K562 (cell line): ENCODE data around the gene SMIM10L2A. TPM values are rescaled to one million over a fixed set of nuclear protein-coding genes. Genes with fewer than 3 reads are reported as not detected.

Experiments used
- ATAC-seq: fragments of 200-7000 bp; cut with Tn5 transposase; 3 replicates; pipeline ENCODE4 v1.9.1; 2020; ENCODE audit warnings: moderate library complexity
- BruUV-seq: library from RNA; stranded (reverse); fragments of 400-500 nt; replicated peaks from 2 replicates; lab custom pipeline; 2021; lab: Mats Ljungman, UMichigan
- CTCF ChIA-PET: fragments of 300-600 bp; formaldehyde crosslinking; extraction: SDS; loops from one replicate; lab custom pipeline; 2021; ENCODE audit warnings: low intra/inter-chr PET ratio; lab: Yijun Ruan, JAX
- POLR2A ChIA-PET: fragments of 300-600, 350-650 bp; sonication (Branson Sonifier 250); formaldehyde crosslinking; extraction: SDS; loops from one replicate; lab custom pipeline; 2021; ENCODE audit warnings: antibody characterized with exemption, inconsistent platforms; lab: Yijun Ruan, JAX
- DNase-seq, 4 experiments: peaks; one replicate each; pipeline versions ENCODE4 v3.0.0 to v3.0.0-alpha.2; 2011 to 2018; ENCODE audit warnings: low spot score in 3 of 4, mixed read lengths in 3 of 4; ENCODE audit errors: extremely low read depth in 1 of 4
- FAIRE-seq: peaks from 2 replicates; lab custom pipeline; 2011; peaks lifted over from hg19 to GRCh38; lab: Jason Lieb, UNC
- H2AFZ ChIP-seq: 2 replicates; pipeline ENCODE4 v1.6.0; 2011; ENCODE audit warnings: low read depth, low read length, control low read depth, inconsistent platforms
- H3K27ac ChIP-seq: fragments of 200-600 bp; 3 replicates; pipeline ENCODE4 v1.8.0; 2011; ENCODE audit warnings: low read depth, mild to moderate bottlenecking, control low read depth, inconsistent platforms, low read length, moderate library complexity, mixed read lengths; ENCODE audit errors: extremely low read depth
- H3K27me3 ChIP-seq, 2 experiments: fragments of 300-600 bp in 1 of 2; 2 replicates in 1 of 2; 3 replicates in 1 of 2; pipeline versions ENCODE4 v1.6.0 to v1.8.0; 2011; ENCODE audit warnings: inconsistent platforms in 2 of 2, low read length in 2 of 2, mild to moderate bottlenecking in 1 of 2, mixed read lengths in 1 of 2, moderate library complexity in 1 of 2; ENCODE audit not compliant: control insufficient read depth in 2 of 2, insufficient read depth in 2 of 2
- H3K36me3 ChIP-seq: fragments of 300-600 bp; 3 replicates; pipeline ENCODE4 v1.8.0; 2011; ENCODE audit warnings: mild to moderate bottlenecking, low read length, inconsistent platforms; ENCODE audit not compliant: control insufficient read depth, insufficient read depth
- H3K4me1 ChIP-seq, 2 experiments: fragments of 200-600 bp in 1 of 2; replicated peaks in 1 of 2; 2 replicates in 1 of 2; 3 replicates in 1 of 2; pipeline versions ENCODE4 v1.5.1 to v1.8.0; 2011; ENCODE audit warnings: inconsistent platforms in 2 of 2, low read length in 2 of 2, mild to moderate bottlenecking in 1 of 2, mixed read lengths in 1 of 2, moderate library complexity in 1 of 2; ENCODE audit not compliant: control insufficient read depth in 2 of 2, insufficient read depth in 2 of 2
- H3K4me2 ChIP-seq: 2 replicates; pipeline ENCODE4 v1.6.1; 2011; ENCODE audit warnings: low read length, control low read depth, inconsistent platforms, mixed read lengths; ENCODE audit not compliant: insufficient read depth
- H3K4me3 ChIP-seq: fragments of 200-600 bp; sonication (generic), shearing (Covaris generic); 2 replicates; pipeline ENCODE4 v1.5.1; 2016; ENCODE audit warnings: control low read depth, inconsistent platforms
- H3K79me2 ChIP-seq: fragments of 200-600 bp; 3 replicates; pipeline ENCODE4 v1.8.0; 2011; ENCODE audit warnings: low read length, inconsistent platforms; ENCODE audit not compliant: control insufficient read depth, insufficient read depth
- H3K9ac ChIP-seq, 2 experiments: 2 replicates each; pipeline versions ENCODE4 v1.6.0 to v1.6.1; 2011; ENCODE audit warnings: low read depth in 2 of 2, low read length in 2 of 2, control low read depth in 1 of 2, inconsistent platforms in 1 of 2, mild to moderate bottlenecking in 1 of 2, mixed read lengths in 1 of 2; ENCODE audit not compliant: insufficient read depth in 1 of 2
- H3K9me1 ChIP-seq: one replicate; pipeline ENCODE4 v1.6.0; 2011; ENCODE audit warnings: inconsistent platforms, mild to moderate bottlenecking, low read length, moderate library complexity; ENCODE audit not compliant: control insufficient read depth, insufficient read depth
- H3K9me3 ChIP-seq: replicated peaks from 2 replicates; pipeline ENCODE4 v1.5.1; 2011; ENCODE audit warnings: low read depth, low read length, inconsistent platforms; ENCODE audit not compliant: control insufficient read depth, insufficient read depth
- H4K20me1 ChIP-seq: replicated peaks from 2 replicates; pipeline ENCODE4 v1.6.1; 2011; ENCODE audit warnings: low read length, inconsistent platforms, mixed read lengths; ENCODE audit not compliant: control insufficient read depth, insufficient read depth
- CBX8 ChIP-seq: fragments of 200-600 bp; sonication (generic); IDR thresholded peaks from 2 replicates; pipeline ENCODE4 v1.6.1; 2012; ENCODE audit warnings: borderline replicate concordance, mixed run types, low read depth, mild to moderate bottlenecking, moderate library complexity, mixed read lengths, low read length, control low read depth, inconsistent platforms; ENCODE audit not compliant: poor library complexity, severe bottlenecking; ENCODE audit errors: extremely low read depth
- CREB1 ChIP-seq, 2 experiments: sonication (generic) in 1 of 2; formaldehyde crosslinking in 1 of 2; IDR thresholded peaks; 2 replicates each; pipeline versions ENCODE4 v1.6.1 to v1.8.0; 2012 to 2022; ENCODE audit warnings: inconsistent platforms in 1 of 2, mild to moderate bottlenecking in 1 of 2, missing genetic modification reagents in 1 of 2, moderate library complexity in 1 of 2
- ETV5 ChIP-seq: sonication (generic); formaldehyde crosslinking; IDR thresholded peaks from 2 replicates; pipeline ENCODE4 v1.4.0; 2020; ENCODE audit warnings: low read depth, mild to moderate bottlenecking, missing genetic modification reagents
- HNRNPLL ChIP-seq: fragments of 200-400 bp; formaldehyde crosslinking; IDR thresholded peaks from 2 replicates; pipeline ENCODE4 v1.6.1; 2017; ENCODE audit warnings: low read length, low read depth, mild to moderate bottlenecking; ENCODE audit not compliant: poor library complexity, severe bottlenecking
- POLR3A ChIP-seq: IDR thresholded peaks from 2 replicates; pipeline ENCODE4 v1.6.1; 2011; ENCODE audit warnings: borderline replicate concordance, mild to moderate bottlenecking, moderate library complexity; ENCODE audit not compliant: insufficient read length, insufficient read depth; ENCODE audit errors: extremely low read depth
- PRPF4 ChIP-seq: fragments of 200-400 bp; formaldehyde crosslinking; IDR thresholded peaks from one replicate; pipeline ENCODE4 v1.6.1; 2017; ENCODE audit warnings: low read length, low read depth, mild to moderate bottlenecking; ENCODE audit not compliant: insufficient read depth, poor library complexity, severe bottlenecking
- SRSF7 ChIP-seq: fragments of 200-400 bp; formaldehyde crosslinking; optimal IDR thresholded peaks from 2 replicates; pipeline ENCODE3; 2017; ENCODE audit warnings: mild to moderate bottlenecking, low read depth, low read length
- ZFPM2 ChIP-seq: fragments of 250-450 bp; sonication (Bioruptor Pico); IDR thresholded peaks from 2 replicates; pipeline ENCODE4 v1.5.1; 2022; ENCODE audit warnings: mild to moderate bottlenecking
- ZNF24 ChIP-seq: fragments of 450-650 bp; IDR thresholded peaks from 2 replicates; pipeline ENCODE4 v1.6.1; 2016
- ZNF316 ChIP-seq: fragments of 450-650 bp; IDR thresholded peaks from 2 replicates; pipeline ENCODE4 v1.6.1; 2016
- ZNF707 ChIP-seq: fragments of 250-450 bp; sonication (Bioruptor Pico); conservative IDR thresholded peaks from 2 replicates; pipeline ENCODE4 v1.8.0; 2022; ENCODE audit warnings: inconsistent platforms, mild to moderate bottlenecking, moderate library complexity
- ZSCAN29 ChIP-seq: fragments of 450-650 bp; IDR thresholded peaks from 2 replicates; pipeline ENCODE4 v1.6.1; 2017
- WGBS: fragments of 100-300 bp; shearing (Covaris generic); methylation state at CpG from one replicate; pipeline ENCODE4 v1.1.6; 2016; ENCODE audit warnings: low coverage, mixed read lengths; ENCODE audit not compliant: insufficient coverage; ENCODE audit errors: missing lambda C conversion rate; 5-methylcytosine and 5-hydroxymethylcytosine counted together
- in situ Hi-C: fragments of 300-500 bp; cut with MboI; formaldehyde crosslinking; loops from 4 replicates; pipeline ENCODE4 v1.15.0; 2018; ENCODE audit warnings: inconsistent platforms, mixed read lengths
- intact Hi-C: fragments of 100-400 bp; cut with micrococcal nuclease; formaldehyde crosslinking; loops from 2 replicates; pipeline ENCODE4 v1.14.2; 2022
- polyA plus RNA-seq, 8 experiments: library from polyadenylated mRNA; depleted of rRNA in 4 of 8; stranded (reverse) in 5 of 8; unstranded in 3 of 8; fragments of >200 nt; fragmentation: Nextera tagmentation in 2 of 8; fragmentation: Illumina TruSeq in 1 of 8; extraction: Ambion mirVana in 2 of 8; extraction: Trizol in 1 of 8; gene quantifications; 2 replicates each; pipeline versions ENCODE4 v1.2.1 to v1.2.3, GENCODE V29; 2011 to 2014; ENCODE audit warnings: inconsistent platforms in 1 of 8, missing spikeins in 1 of 8
- total RNA-seq, 7 experiments: library from RNA; depleted of rRNA in 6 of 7; stranded (reverse); fragments of >200 nt in 6 of 7; fragmentation: Illumina TruSeq in 2 of 7; extraction: Trizol in 2 of 7; gene quantifications; 2 replicates each; pipeline versions ENCODE4 v1.2.1 to v1.2.3, GENCODE V29; 2011 to 2021; ENCODE audit warnings: low replicate concordance in 1 of 7
- TF ChIP-seq, protein P1 (sequence below): fragments of 450-650 bp; formaldehyde crosslinking; IDR thresholded peaks from 2 replicates; pipeline ENCODE4 v1.4.0; 2020; ENCODE audit warnings: mild to moderate bottlenecking, moderate library complexity
- TF ChIP-seq, protein P2 (sequence below): sonication (generic); formaldehyde crosslinking; IDR thresholded peaks from 2 replicates; pipeline ENCODE4 v1.8.0; 2022; ENCODE audit warnings: mild to moderate bottlenecking, low read depth, missing genetic modification reagents

The SMIM10L2A gene
- total and polyA plus RNA-seq, 9 of the 15 experiments (the other 6 are each of a cell fraction or from before 2014, with no cell fraction given), result 0.03 to 0.14 (median 0.09) TPM; not detected in 2

DNA sequence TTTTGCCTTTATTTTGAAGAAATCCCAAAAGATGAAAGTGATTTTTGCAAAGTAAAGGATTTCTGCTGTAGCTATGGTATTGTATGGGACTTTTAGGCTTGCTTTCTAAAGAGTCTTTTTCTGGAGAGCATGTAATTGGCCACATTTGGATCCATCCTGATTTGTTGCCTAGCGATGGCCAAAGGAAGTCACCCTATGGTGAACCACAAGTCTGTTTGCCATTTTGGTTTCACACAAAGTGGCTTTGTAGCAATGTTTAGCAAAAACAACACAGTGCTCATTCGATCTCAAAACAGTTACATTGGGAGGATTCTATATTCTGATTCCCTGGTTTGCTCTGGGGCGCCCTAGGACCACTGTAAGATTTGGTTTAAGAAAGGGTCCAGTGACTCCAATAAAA is 54.6 kb downstream of the SMIM10L2A start:
- no peak overlapping the region for H3K9ac ChIP-seq
- no peaks in the 10 kb centered on the region; a peak in 1 of 5 replicates for H3K27me3 ChIP-seq
- no TSS peak for BruUV-seq
- no peaks in the 10 kb centered on the region for H3K4me1 ChIP-seq
- ChIA-PET CTCF (no interaction called here), POLR2A (no interaction called here)
- no peak overlapping the region for H3K4me3 ChIP-seq
- H3K4me2 ChIP-seq, result no peak overlapping the region
- no peaks in the 10 kb centered on the region for H3K9me3 ChIP-seq
- no peaks in the 10 kb centered on the region for H3K9me1 ChIP-seq
- no peak for FAIRE-seq
- no peak for ATAC-seq
- 0% methylated on average over 3 of the region's 3 CpGs for WGBS
- no peak for DNase-seq
- H3K27ac ChIP-seq, result no peak overlapping the region
- H3K36me3 ChIP-seq, result no peaks in the 10 kb centered on the region
- in situ Hi-C loops (loop anchor here (10.0 kb wide), 1 partner anchor 292 kb away; no protein-coding TSS in a partner anchor), intact Hi-C loops (no loop called here)
- TF ChIP-seq, protein P1, sequence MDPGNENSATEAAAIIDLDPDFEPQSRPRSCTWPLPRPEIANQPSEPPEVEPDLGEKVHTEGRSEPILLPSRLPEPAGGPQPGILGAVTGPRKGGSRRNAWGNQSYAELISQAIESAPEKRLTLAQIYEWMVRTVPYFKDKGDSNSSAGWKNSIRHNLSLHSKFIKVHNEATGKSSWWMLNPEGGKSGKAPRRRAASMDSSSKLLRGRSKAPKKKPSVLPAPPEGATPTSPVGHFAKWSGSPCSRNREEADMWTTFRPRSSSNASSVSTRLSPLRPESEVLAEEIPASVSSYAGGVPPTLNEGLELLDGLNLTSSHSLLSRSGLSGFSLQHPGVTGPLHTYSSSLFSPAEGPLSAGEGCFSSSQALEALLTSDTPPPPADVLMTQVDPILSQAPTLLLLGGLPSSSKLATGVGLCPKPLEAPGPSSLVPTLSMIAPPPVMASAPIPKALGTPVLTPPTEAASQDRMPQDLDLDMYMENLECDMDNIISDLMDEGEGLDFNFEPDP (CRISPR knock-in tag), result no peak
- no peak for TF ChIP-seq POLR3A
- TF ChIP-seq CREB1 (IDR thresholded peaks at IDR 0.05), result no peak
- TF ChIP-seq CREB1 (CRISPR knock-in tag; IDR thresholded peaks at IDR 0.05), result no peak
- no peak for TF ChIP-seq ZSCAN29
- no peak for TF ChIP-seq ZNF24
- TF ChIP-seq, protein P2, sequence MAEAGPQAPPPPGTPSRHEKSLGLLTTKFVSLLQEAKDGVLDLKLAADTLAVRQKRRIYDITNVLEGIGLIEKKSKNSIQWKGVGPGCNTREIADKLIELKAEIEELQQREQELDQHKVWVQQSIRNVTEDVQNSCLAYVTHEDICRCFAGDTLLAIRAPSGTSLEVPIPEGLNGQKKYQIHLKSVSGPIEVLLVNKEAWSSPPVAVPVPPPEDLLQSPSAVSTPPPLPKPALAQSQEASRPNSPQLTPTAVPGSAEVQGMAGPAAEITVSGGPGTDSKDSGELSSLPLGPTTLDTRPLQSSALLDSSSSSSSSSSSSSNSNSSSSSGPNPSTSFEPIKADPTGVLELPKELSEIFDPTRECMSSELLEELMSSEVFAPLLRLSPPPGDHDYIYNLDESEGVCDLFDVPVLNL (CRISPR knock-in tag), result no peak
- TF ChIP-seq CBX8, result no peak
- TF ChIP-seq ETV5, result no peak
- TF ChIP-seq ZNF707 (CRISPR knock-in tag), result no peak
- TF ChIP-seq SRSF7, result no peak
- TF ChIP-seq ZNF316, result no peak
- TF ChIP-seq PRPF4, result no peak
- no peak for TF ChIP-seq HNRNPLL
- no peak for TF ChIP-seq ZFPM2 (CRISPR knock-in tag)
- no peak overlapping the region for H2AFZ ChIP-seq
- no peaks in the 10 kb centered on the region for H4K20me1 ChIP-seq
- H3K79me2 ChIP-seq, result no peaks in the 10 kb centered on the region
